Fibroblast of lung (primary cell): ENCODE data around the gene AOX1. TPM values are rescaled to one million over a fixed set of nuclear protein-coding genes. Genes with fewer than 3 reads are reported as not detected.
"Not testable (repeated sequence)": the region's sequence is repeated elsewhere in the genome, so short reads cannot be mapped to it uniquely, and the experiment has no call there.

Source experiments
- DNase-seq, 2 donors: peaks; one replicate each; pipeline versions ENCODE4 v3.0.0 to v3.0.0-alpha.2; 2010; ENCODE audit warnings: low read depth in 2 of 2
- H2AFZ ChIP-seq: 2 replicates; pipeline ENCODE4 v1.5.1; 2012; ENCODE audit warnings: low read length, control low read depth, inconsistent platforms
- H3K27ac ChIP-seq: 2 replicates; pipeline ENCODE4 v1.5.1; 2011; ENCODE audit warnings: low read length, control low read depth; ENCODE audit not compliant: insufficient read depth
- H3K27me3 ChIP-seq: 2 replicates; pipeline ENCODE4 v1.5.1; 2011; ENCODE audit warnings: mild to moderate bottlenecking, low read length; ENCODE audit not compliant: control insufficient read depth, insufficient read depth
- H3K36me3 ChIP-seq: 2 replicates; pipeline ENCODE4 v1.5.1; 2011; ENCODE audit warnings: low read length; ENCODE audit not compliant: control insufficient read depth, insufficient read depth
- H3K4me1 ChIP-seq: 2 replicates; pipeline ENCODE4 v1.5.1; 2011; ENCODE audit warnings: low read length; ENCODE audit not compliant: control insufficient read depth, insufficient read depth; ENCODE audit errors: extremely low read depth
- H3K4me2 ChIP-seq: 2 replicates; pipeline ENCODE4 v1.5.1; 2011; ENCODE audit warnings: low read length, control low read depth; ENCODE audit not compliant: insufficient read depth; ENCODE audit errors: extremely low read depth
- H3K4me3 ChIP-seq, 4 experiments: fragments of 200-600 bp in 1 of 4; sonication (generic) in 1 of 4; replicated peaks in 1 of 4; 2 replicates each; pipeline ENCODE4 v1.5.1; 2011 to 2016; ENCODE audit warnings: low read length in 4 of 4, low read depth in 3 of 4, mild to moderate bottlenecking in 3 of 4, control low read depth in 2 of 4, inconsistent platforms in 1 of 4, mixed read lengths in 1 of 4; ENCODE audit not compliant: insufficient read depth in 1 of 4; ENCODE audit errors: control extremely low read depth in 1 of 4
- H3K79me2 ChIP-seq: 2 replicates; pipeline ENCODE4 v1.5.1; 2012; ENCODE audit warnings: mild to moderate bottlenecking, low read length, inconsistent platforms; ENCODE audit not compliant: control insufficient read depth, insufficient read depth
- H3K9ac ChIP-seq: 2 replicates; pipeline ENCODE4 v1.5.1; 2011; ENCODE audit warnings: mild to moderate bottlenecking, low read length, control low read depth; ENCODE audit not compliant: insufficient read depth
- H3K9me3 ChIP-seq: 2 replicates; pipeline ENCODE4 v1.5.1; 2012; ENCODE audit warnings: low read depth, low read length; ENCODE audit not compliant: control insufficient read depth, insufficient read depth
- H4K20me1 ChIP-seq: 2 replicates; pipeline ENCODE4 v1.5.1; 2011; ENCODE audit warnings: low read length; ENCODE audit not compliant: control insufficient read depth, insufficient read depth; ENCODE audit errors: extremely low read depth
- CTCF ChIP-seq, 2 donors: IDR thresholded peaks in 1 of 2; conservative IDR thresholded peaks in 1 of 2; 1 replicate in 1 of 2; 2 replicates in 1 of 2; pipeline ENCODE4 v1.5.1; 2011 to 2012; ENCODE audit warnings: low read length in 2 of 2, control low read depth in 1 of 2, inconsistent platforms in 1 of 2, low read depth in 1 of 2, mild to moderate bottlenecking in 1 of 2
- EZH2 ChIP-seq: IDR thresholded peaks from 2 replicates; pipeline ENCODE4 v1.5.1; 2012; ENCODE audit warnings: low read length, control low read depth, mild to moderate bottlenecking; ENCODE audit errors: missing control alignments
- polyA plus RNA-seq, 2 donors: library from polyadenylated mRNA; depleted of rRNA in 1 of 2; stranded (reverse) in 1 of 2; unstranded in 1 of 2; fragments of >200 nt; gene quantifications; 2 replicates each; pipeline ENCODE4 v1.2.1, GENCODE V29; 2011 to 2012; ENCODE audit warnings: missing spikeins in 1 of 2
- total RNA-seq: library from RNA; depleted of rRNA; stranded (reverse); fragments of >200 nt; gene quantifications from 2 replicates; pipeline ENCODE4 v1.2.1, GENCODE V29; 2014

Gene AOX1
- total and polyA plus RNA-seq, 2 donors (not counting 1 experiment from before 2014, with no cell fraction given) = 39.4 to 65.1 TPM

GRCh38 chr2:200625282-200625681, 39.5 kb downstream of the AOX1 start:
- Histone ChIP-seq H3K27me3 (no peaks in the 10 kb centered on the region), H3K9me3 (no peaks in the 10 kb centered on the region), H3K4me3 (no peak overlapping the region), H3K9ac (no peak overlapping the region), H3K79me2 (no peaks in the 10 kb centered on the region), H3K27ac (no peak overlapping the region), H2AFZ (no peak overlapping the region), H3K4me1 (no peaks in the 10 kb centered on the region), H3K36me3 (no peaks in the 10 kb centered on the region), H3K4me2 (no peak overlapping the region), H4K20me1 (no peaks in the 10 kb centered on the region)
- no peak for DNase-seq
- TF ChIP-seq EZH2 (no peak), CTCF (conservative IDR thresholded peaks at IDR 0.05 in 1 of 2, IDR thresholded peaks at IDR 0.05 in 1 of 2; ENCODE audit: low read depth in 1 of 2, low read length in 2 of 2) (no peak)

- H3K4me3 ChIP-seq = no peak overlapping the region
- no peak for TF ChIP-seq CTCF (conservative IDR thresholded peaks at IDR 0.05 in 1 of 2, IDR thresholded peaks at IDR 0.05 in 1 of 2; ENCODE audit: low read depth in 1 of 2, low read length in 2 of 2)
- no peak for TF ChIP-seq EZH2
- no peak overlapping the region for H3K4me2 ChIP-seq
- no peak overlapping the region for H3K9ac ChIP-seq
- H2AFZ ChIP-seq = no peak overlapping the region
- H3K79me2 ChIP-seq = no peaks in the 10 kb centered on the region
- H4K20me1 ChIP-seq = no peaks in the 10 kb centered on the region
- H3K27me3 ChIP-seq = no peaks in the 10 kb centered on the region
- H3K9me3 ChIP-seq = no peaks in the 10 kb centered on the region
- no peaks in the 10 kb centered on the region for H3K4me1 ChIP-seq
- no peaks in the 10 kb centered on the region for H3K36me3 ChIP-seq
- H3K27ac ChIP-seq = no peak overlapping the region
- DNase-seq = peak; percentile 37 to 44
Observed at GRCh38 chr2:200625958-200626363, 40.1 kb downstream of the AOX1 start.

GRCh38 chr2:200627110-200627770, 41.4 kb downstream of the AOX1 start:
- H3K4me1 ChIP-seq = no peaks in the 10 kb centered on the region
- H3K9ac ChIP-seq = no peak overlapping the region
- H3K27me3 ChIP-seq = no peaks in the 10 kb centered on the region
- H2AFZ ChIP-seq = no peak overlapping the region
- no peaks in the 10 kb centered on the region for H3K79me2 ChIP-seq
- no peak for TF ChIP-seq EZH2
- TF ChIP-seq CTCF (conservative IDR thresholded peaks at IDR 0.05 in 1 of 2, IDR thresholded peaks at IDR 0.05 in 1 of 2; ENCODE audit: low read depth in 1 of 2, low read length in 2 of 2) = no peak
- no peaks in the 10 kb centered on the region for H3K9me3 ChIP-seq
- H3K36me3 ChIP-seq = no peaks in the 10 kb centered on the region
- no peak for DNase-seq
- H3K4me3 ChIP-seq = no peak overlapping the region
- H4K20me1 ChIP-seq = no peaks in the 10 kb centered on the region
- no peak overlapping the region for H3K27ac ChIP-seq
- no peak overlapping the region for H3K4me2 ChIP-seq

- not testable (repeated sequence) for H2AFZ ChIP-seq, H3K27me3 ChIP-seq, H3K27ac ChIP-seq, H3K4me2 ChIP-seq, H3K4me3 ChIP-seq, H3K79me2 ChIP-seq, H4K20me1 ChIP-seq, H3K4me1 ChIP-seq, H3K9me3 ChIP-seq, DNase-seq, H3K36me3 ChIP-seq, H3K9ac ChIP-seq
Observed at GRCh38 chr2:200628461-200628860, 42.6 kb downstream of the AOX1 start.
